ENCODE data around the gene SEPTIN7. TPM values are rescaled to one million over a fixed set of nuclear protein-coding genes. Genes with fewer than 3 reads are reported as not detected.
A peak's percentile ranks its signal among the peaks of the same experiment; 100 is the strongest.

Gene SEPTIN7
- total and polyA plus RNA-seq, 2 of the 4 experiments (the other 2 are of a cell fraction): 150 to 239 TPM

GRCh38 chr7:35761871-35762677 lies 38.8 kb upstream of the SEPTIN7 start:
- CTCF ChIA-PET: interaction anchor here (0.6 to 2.0 kb wide), 2 partner anchors 94 to 145 kb away, joined by 3 to 4 read pairs; no protein-coding TSS in a partner anchor
- H3K27me3 ChIP-seq (ENCODE audit: control insufficient read depth, insufficient read depth, low read length): no peaks in the 10 kb centered on the region
- no peak overlapping the region for H3K56ac ChIP-seq (ENCODE audit: extremely low read depth, insufficient read depth, low read length)
- H2AFZ ChIP-seq (replicated peaks; ENCODE audit: low read length, poor library complexity): no peak overlapping the region
- ATAC-seq (ENCODE audit: low read depth) (peak; percentile 75), DNase-seq (peak; percentile 82)
- no peak overlapping the region for H3K14ac ChIP-seq (replicated peaks; ENCODE audit: low read depth, low read length)
- H3K79me1 ChIP-seq (ENCODE audit: low read depth in 1 of 2, low read length in 2 of 2): no peaks in the 10 kb centered on the region
- intact Hi-C loops (cut with micrococcal nuclease): loop anchor here (1.0 to 2.0 kb wide), 2 partner anchors 8 to 39 kb away; partner anchors contain the start of gene SEPTIN7
- no peaks in the 10 kb centered on the region for H3K9me3 ChIP-seq (ENCODE audit: control insufficient read depth, insufficient read depth, low read length)
- H4K5ac ChIP-seq (ENCODE audit: low read depth, low read length): peak overlapping the region; percentile 81
- dilution Hi-C loops (cut with HindIII; ENCODE audit: low sequenced_read_pairs, unreplicated experiment): no loop called here
- no peaks in the 10 kb centered on the region for H4K20me1 ChIP-seq (ENCODE audit: insufficient read depth, low read length)
- H2BK20ac ChIP-seq (ENCODE audit: low read depth, low read length): peak overlapping the region; percentile 92
- H4K91ac ChIP-seq (ENCODE audit: insufficient read depth, low read depth, low read length): peak overlapping the region; percentile 76
- H2BK5ac ChIP-seq (ENCODE audit: low read depth, low read length, poor library complexity, severe bottlenecking): peak overlapping the region; percentile 99
- H3K4me1 ChIP-seq (ENCODE audit: control insufficient read depth, insufficient read depth, low read length): peaks cover 20% of the 10 kb centered on the region
- peak overlapping the region; percentile 93 for H2BK120ac ChIP-seq (ENCODE audit: low read depth, low read length)
- no peaks in the 10 kb centered on the region for H3K36me3 ChIP-seq (ENCODE audit: control insufficient read depth, insufficient read depth, low read length)
- no TSS peak for BruUV-seq (replicated peaks)
- H3K4me3 ChIP-seq (ENCODE audit: insufficient read depth, low read depth, low read length): no peak overlapping the region
- POLR2A ChIA-PET (ENCODE audit: unreplicated experiment): no interaction called here
- H3K4ac ChIP-seq (ENCODE audit: low read depth, low read length): peak overlapping the region; percentile 74
- in situ Hi-C loops (cut with MboI; ENCODE audit: low sequenced_read_pairs): loop anchor here (5.0 kb wide), 1 partner anchor 35 kb away; no protein-coding TSS in a partner anchor
- H3K4me2 ChIP-seq (ENCODE audit: low read depth, low read length): peak overlapping the region; percentile 58
- H3K27ac ChIP-seq (ENCODE audit: insufficient read depth, low read length): peak overlapping the region; percentile 92; the same call in 1 of the 2 replicates
- WGBS, 2 experiments (ENCODE audit: extremely low coverage in 2 of 2, insufficient read length in 1 of 2): no CpG with 5 or more reads among the region's 4 CpGs
- H3K18ac ChIP-seq (ENCODE audit: low read depth, low read length): peak overlapping the region; percentile 94
- no peak overlapping the region for H2AK9ac ChIP-seq (replicated peaks; ENCODE audit: low read depth, low read length, poor library complexity)
- H2BK15ac ChIP-seq (ENCODE audit: low read depth, low read length): peak overlapping the region; percentile 73; the same call in 1 of the 3 replicates
- H3K23ac ChIP-seq (ENCODE audit: low read depth, low read length): peak overlapping the region; percentile 64; the same call in 1 of the 2 replicates
- no peak overlapping the region; the same call in 1 of the 2 replicates for H3K9ac ChIP-seq (ENCODE audit: low read depth, low read length)
- H4K8ac ChIP-seq (ENCODE audit: low read depth in 2 of 2, low read length in 2 of 2): peak overlapping the region in 1 of 2 experiments; percentile 90; a peak in 2 of 4 replicates
- 0 out of 2 replicates have a peak overlapping the region, but pooled peaks have one; percentile 25 for H2AK5ac ChIP-seq (ENCODE audit: low read depth, low read length)
- peaks cover 6% of the 10 kb centered on the region; the same call in 1 of the 2 replicates for H3K9me1 ChIP-seq (ENCODE audit: insufficient read depth, low read length)
- TF ChIP-seq FOS (IDR thresholded peaks at IDR 0.05; ENCODE audit: low read depth, low read length): no peak
- TF ChIP-seq CEBPB (IDR thresholded peaks at IDR 0.05; ENCODE audit: low read depth, low read length): no peak
- no peak for TF ChIP-seq CHD1 (IDR thresholded peaks at IDR 0.05; ENCODE audit: low read depth, low read length)
- TF ChIP-seq, protein P1, sequence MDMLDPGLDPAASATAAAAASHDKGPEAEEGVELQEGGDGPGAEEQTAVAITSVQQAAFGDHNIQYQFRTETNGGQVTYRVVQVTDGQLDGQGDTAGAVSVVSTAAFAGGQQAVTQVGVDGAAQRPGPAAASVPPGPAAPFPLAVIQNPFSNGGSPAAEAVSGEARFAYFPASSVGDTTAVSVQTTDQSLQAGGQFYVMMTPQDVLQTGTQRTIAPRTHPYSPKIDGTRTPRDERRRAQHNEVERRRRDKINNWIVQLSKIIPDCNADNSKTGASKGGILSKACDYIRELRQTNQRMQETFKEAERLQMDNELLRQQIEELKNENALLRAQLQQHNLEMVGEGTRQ (IDR thresholded peaks at IDR 0.05; ENCODE audit: low read depth, low read length): no peak
- no peak for TF ChIP-seq SMC3 (IDR thresholded peaks at IDR 0.05; ENCODE audit: low read depth, low read length)
- TF ChIP-seq MXI1 (IDR thresholded peaks at IDR 0.05; ENCODE audit: borderline replicate concordance, low read depth, low read length): no peak
- TF ChIP-seq RAD21 (IDR thresholded peaks at IDR 0.05; ENCODE audit: low read length): no peak
- TF ChIP-seq BHLHE40 (IDR thresholded peaks at IDR 0.05; ENCODE audit: low read depth, low read length): no peak
- no peak for TF ChIP-seq RCOR1 (IDR thresholded peaks at IDR 0.05; ENCODE audit: insufficient replicate concordance, low read length)
- TF ChIP-seq RFX5 (IDR thresholded peaks at IDR 0.05; ENCODE audit: low read depth, low read length): no peak
- no peak for TF ChIP-seq MAFK (IDR thresholded peaks at IDR 0.05; ENCODE audit: low read depth, low read length)
- no peak for TF ChIP-seq POLR2A (IDR thresholded peaks at IDR 0.05; ENCODE audit: low read depth, low read length)
- TF ChIP-seq MAZ (IDR thresholded peaks at IDR 0.05; ENCODE audit: borderline replicate concordance, low read depth, low read length): no peak
- no peak for TF ChIP-seq CTCF (conservative IDR thresholded peaks at IDR 0.05; ENCODE audit: low read depth, low read length)
